ENCODE data around the gene SDK1.

- TF ChIP-seq RXRA (IDR thresholded peaks at IDR 0.05) (no peak), TAF1 (conservative IDR thresholded peaks at IDR 0.05) (no peak), CTCF (IDR thresholded peaks at IDR 0.05; ENCODE audit: low read depth, low read length, missing input control) (no peak), SP1 (IDR thresholded peaks at IDR 0.05) (no peak), YY1 (IDR thresholded peaks at IDR 0.05) (no peak), REST (IDR thresholded peaks at IDR 0.05) (no peak), RAD21 (IDR thresholded peaks at IDR 0.05) (no peak), NR2F2 (IDR thresholded peaks at IDR 0.05) (no peak), GABPA (IDR thresholded peaks at IDR 0.05 in 1 of 2, conservative IDR thresholded peaks at IDR 0.05 in 1 of 2) (no peak), MAX (IDR thresholded peaks at IDR 0.05) (no peak), EGR1 (IDR thresholded peaks at IDR 0.05; ENCODE audit: low read depth in 2 of 2) (no peak), ATF3 (IDR thresholded peaks at IDR 0.05) (no peak), ZBTB33 (IDR thresholded peaks at IDR 0.05) (no peak)
These were observed 667.2 kb downstream of the SDK1 start for GRCh38 chr7:3968234-3968633.

Measured in liver (tissue), 3 donors.